Gastrocnemius medialis (tissue), 4 donors: Measurements from ENCODE around the gene MAP2.

Experiments used
- CTCF ChIP-seq, 5 experiments: fragments of 450-650 bp in 3 of 5; fragments of 200-600 bp in 2 of 5; sonication (generic) in 2 of 5; IDR thresholded peaks in 4 of 5; conservative IDR thresholded peaks in 1 of 5; 1 replicate in 4 of 5; 2 replicates in 1 of 5; pipeline ENCODE4 v1.5.1; 2016 to 2019; ENCODE audit warnings: antibody characterized with exemption in 5 of 5, mild to moderate bottlenecking in 3 of 5, moderate library complexity in 3 of 5
- POLR2A ChIP-seq, 2 donors: fragments of 450-650 bp; IDR thresholded peaks; one replicate each; pipeline ENCODE4 v1.6.1; 2017; ENCODE audit warnings: antibody characterized with exemption in 2 of 2, mild to moderate bottlenecking in 2 of 2, moderate library complexity in 2 of 2

GRCh38 chr2:209426432-209426831, 2.6 kb downstream of the MAP2 start:
- TF ChIP-seq CTCF (IDR thresholded peaks at IDR 0.05 in 4 of 5, conservative IDR thresholded peaks at IDR 0.05 in 1 of 5) (no peak), POLR2A (IDR thresholded peaks at IDR 0.05) (no peak)
